HG02885 (cell line): ENCODE measurements around the gene CBFA2T2.

Source experiments
- ATAC-seq: cut with Tn5 transposase; IDR thresholded peaks from one replicate; pipeline ENCODE4 v1.9.1; 2021; ENCODE audit warnings: mild to moderate bottlenecking; ENCODE audit not compliant: unreplicated experiment, poor library complexity

CBFA2T2 gene

GRCh38 chr20:33672426-33673113, 182.7 kb downstream of the CBFA2T2 start:
- no peak for ATAC-seq

DNA sequence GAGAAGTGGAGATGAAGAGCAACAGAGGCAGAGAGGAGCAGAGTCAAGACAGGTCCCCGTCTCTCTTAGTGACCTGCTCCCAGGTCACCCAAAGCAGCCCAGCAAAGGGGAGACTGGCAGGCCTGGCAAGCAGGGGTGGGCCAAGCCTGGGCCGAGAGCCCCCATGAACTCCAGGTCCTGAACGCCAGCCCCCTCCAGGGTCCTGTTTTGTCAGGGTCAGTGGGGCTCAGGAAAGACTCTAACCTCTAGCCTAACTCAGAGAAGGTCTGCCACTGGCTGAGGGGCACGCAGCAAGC, 183.2 kb downstream of the CBFA2T2 start:
- no peak for ATAC-seq

DNA sequence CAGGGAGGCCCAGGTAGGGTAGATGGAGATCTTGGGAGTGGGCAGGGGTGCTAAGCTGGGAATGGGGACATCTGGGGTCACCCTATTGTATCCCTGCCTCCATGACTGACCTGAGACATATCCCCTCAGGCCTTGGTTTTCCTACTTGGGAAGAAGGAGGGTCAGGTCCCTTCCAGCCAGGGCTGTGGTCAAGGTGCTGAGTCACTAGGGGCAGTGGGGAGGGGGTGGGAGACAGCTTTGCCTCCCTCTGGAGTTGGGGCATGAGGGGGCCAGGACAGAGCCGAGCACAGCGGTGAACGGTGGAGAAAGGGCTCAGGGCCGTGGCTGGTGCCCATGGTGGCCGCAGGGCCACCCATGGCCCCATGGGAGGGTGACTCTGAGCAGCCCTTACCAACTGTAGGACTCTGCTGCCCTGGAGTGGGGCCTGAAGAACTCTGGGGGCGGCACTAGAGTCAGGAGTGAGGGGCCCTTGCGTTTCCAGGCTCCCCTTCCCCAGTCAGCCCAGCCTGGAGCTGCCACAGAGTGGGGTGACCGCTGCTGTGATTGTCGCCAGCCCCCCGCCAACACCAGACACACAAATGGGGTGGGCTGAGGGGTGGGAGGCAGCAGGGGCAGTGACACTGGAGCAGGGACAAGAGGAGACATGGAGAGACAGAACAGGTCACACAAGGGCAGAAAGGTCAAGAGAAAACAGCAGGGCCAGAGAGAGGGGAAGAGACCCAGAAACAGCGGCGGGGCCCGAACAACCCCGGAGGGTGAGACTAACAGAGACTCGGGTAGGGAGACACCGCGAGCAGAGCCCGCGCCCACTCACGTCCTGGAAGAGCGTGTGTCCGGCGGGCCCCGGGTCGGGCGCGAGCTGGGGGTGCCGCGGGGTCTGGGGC, 183.8 kb downstream of the CBFA2T2 start:
- no peak for ATAC-seq

GRCh38 chr20:33674294-33675135, 184.6 kb downstream of the CBFA2T2 start, which contains the start of gene NECAB3:
Gene NECAB3, minus strand, starts transcription at chr20:33674428. Its CDS starts 76 bp downstream, at chr20:33674352.
- peak; percentile 80 for ATAC-seq

DNA sequence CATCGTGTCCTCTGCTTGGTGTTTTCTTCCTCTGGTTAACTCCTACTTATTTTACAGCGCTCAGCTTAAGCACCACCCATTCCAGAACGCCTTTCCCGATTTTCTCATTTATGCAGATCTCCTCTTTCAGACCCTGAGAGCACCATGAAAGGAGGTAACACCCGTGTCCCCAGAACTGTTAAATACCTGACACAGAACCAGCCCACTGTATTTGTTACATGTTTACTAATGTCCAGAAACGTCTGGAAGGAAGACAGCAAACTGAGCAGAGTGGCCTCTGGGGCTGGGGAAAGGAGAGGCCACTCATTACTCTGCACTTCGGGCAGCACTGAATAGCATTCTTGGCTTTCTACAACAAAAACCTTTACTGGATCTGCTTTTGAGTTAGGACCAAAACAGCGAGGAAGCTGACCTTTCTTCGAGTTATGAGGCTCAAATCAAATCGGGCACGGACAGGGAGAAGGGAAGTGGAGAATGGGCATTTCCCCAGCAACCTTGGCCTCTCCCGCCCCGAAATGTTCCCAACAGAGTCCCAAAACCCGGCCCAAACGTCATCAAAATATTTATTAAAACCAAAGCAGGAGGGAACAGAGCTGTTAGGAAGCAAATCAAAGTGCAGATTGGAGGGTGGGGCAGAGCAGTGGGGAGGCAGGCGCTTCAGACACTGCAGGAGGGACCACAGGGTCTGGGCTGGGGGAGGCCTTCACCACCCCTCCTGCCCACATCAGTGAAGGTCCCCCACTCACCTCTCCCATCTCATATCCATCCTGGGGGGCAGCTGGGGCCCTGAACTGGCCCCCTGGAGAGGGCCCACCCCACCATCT, 185.5 kb downstream of the CBFA2T2 start:
- no peak for ATAC-seq

GRCh38 chr20:33676121-33676520, 186.2 kb downstream of the CBFA2T2 start:
- no peak for ATAC-seq

- ATAC-seq = no peak
Observed at GRCh38 chr20:33676652-33677645, 187.1 kb downstream of the CBFA2T2 start.

DNA sequence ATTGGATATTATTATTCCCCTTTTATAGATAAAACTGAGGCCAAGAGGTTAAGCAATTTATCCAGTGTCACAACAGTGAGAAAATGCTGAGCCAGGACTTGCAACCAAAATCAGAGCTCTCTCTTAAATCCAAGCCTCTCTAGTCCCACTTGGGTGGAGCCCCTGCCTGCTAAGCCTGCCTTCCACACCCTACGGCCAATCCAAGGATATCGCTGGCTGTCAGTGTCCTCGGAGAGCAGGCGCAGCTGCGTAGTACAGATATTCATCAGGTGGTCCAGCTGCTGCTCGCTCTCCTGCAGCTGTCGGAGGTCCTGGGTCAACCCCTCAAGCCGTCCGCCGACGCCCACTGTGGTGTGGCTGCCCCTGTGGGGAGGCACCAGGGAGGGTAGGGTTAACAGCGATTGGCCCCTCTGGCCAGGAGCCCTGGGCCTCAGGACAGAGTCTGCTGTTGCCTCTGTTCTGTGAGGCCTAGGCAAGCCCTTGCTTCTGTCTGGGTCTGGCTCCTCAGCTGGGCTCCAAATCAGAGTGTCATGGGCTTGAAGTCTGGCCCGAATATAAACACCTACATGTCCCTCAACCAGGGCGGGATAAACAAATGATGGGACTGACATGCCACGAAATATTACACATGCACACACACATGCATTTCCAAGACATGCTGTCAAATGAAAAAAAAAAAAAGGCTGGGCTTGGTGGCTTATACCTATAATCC, 188.3 kb downstream of the CBFA2T2 start:
- ATAC-seq = no peak

- peak; percentile 61 for ATAC-seq
Observed at GRCh38 chr20:33679758-33680485, 190.0 kb downstream of the CBFA2T2 start.

DNA sequence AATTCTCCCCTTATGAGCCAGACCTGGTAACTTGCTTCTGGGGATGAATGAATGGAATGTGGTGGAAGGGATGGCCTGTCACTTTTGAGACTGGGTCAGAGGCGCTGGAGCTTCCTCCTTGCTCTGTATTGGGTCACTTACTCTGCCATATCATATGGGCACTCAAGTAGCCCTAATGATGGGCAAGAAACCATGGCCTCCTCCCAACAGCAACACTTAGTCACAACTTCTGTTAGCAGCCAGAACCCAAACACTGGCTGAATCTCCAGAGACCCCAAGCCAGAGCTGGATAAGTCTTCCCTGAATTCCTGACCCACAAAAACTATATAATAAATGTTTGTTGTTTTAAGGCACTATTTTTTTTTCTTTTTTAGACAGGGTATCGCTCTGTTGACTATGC, 190.8 kb downstream of the CBFA2T2 start:
- ATAC-seq = no peak

GRCh38 chr20:33681288-33681687, 191.4 kb downstream of the CBFA2T2 start:
- ATAC-seq = no peak

- no peak for ATAC-seq
Observed at GRCh38 chr20:33681728-33682353, 191.9 kb downstream of the CBFA2T2 start.

DNA sequence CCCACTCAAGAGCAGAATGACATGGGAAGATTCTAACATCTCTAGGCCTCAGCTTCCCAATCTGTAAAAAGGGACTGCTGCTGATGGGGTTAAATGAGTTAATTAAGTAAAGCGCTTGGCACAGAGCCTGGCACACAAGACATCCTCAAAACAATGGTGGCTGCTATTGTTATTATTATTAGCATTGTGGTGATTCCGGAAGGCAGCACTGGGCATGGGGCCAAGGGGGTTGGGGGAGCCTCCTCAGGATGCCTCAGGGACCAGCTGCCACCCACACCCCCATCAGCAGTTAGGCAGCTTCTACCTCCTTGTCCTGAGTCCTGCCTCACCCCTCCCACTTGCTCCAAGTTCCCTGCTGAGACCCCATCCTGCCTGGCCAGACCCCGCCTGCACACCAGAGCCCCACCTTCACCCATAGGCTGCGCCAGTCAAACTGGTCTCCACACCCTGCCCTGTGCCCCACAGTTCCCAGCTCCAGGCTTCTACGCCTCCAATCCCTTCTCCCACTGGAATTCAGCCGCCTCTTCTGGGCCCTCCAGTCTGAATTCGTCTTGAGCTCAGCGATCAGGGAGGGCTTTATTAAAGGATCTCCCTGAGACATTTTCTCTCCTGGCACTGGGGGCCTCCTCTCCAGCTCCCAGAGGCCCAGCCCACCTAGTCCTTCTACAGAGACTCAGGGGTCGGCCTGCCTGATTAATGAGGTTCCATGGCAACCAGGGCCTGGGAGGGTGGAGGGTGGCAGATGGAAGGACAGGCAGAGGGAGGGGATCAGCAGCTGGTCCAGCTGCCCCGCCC, 194.8 kb downstream of the CBFA2T2 start:
- ATAC-seq = no peak

GRCh38 chr20:33685328-33686099, 195.6 kb downstream of the CBFA2T2 start:
- ATAC-seq = peak; percentile 37

DNA sequence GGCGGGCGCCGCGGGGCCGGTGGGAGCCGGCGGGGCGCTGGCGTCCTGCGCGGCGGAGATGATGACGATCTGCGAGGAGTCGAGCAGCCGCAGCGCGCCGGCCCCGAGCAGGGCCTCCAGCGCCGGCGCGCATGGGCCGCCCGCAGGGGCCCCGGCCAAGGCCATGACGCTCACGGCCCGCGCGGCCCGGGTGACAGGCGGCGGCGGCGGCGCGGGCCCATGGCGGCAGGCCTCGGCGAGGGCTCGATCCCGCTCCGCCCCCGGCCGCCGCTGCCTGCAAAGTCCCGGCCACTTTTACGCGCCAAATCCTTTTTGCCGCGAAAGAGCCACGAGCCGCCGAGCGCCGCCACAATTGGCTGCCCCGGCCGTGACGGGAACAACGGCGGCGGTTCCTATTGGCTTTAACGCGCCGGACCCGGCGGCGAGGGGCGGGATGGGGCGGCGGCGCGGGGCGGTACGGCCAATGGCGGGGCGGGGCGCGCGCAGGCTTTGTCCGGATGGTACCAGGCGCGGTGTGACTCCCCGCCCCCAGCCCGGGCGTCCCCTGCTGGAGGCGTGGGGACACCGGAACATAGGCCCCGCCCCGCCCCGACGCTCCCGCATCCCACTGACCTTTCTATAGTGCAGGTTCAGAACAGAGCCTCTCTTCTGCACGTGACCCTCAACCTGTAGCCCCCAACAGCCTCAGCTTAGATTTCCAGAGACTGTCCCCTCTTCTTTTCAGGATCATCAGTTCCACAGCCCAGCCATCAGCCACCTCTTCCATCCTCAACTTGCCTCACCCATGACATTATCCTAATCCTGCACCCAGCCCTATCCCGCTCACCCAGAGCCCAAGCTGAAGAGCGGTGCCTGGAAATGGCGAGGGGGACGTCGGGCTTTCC, 196.4 kb downstream of the CBFA2T2 start, which contains the start of gene E2F1:
Gene E2F1, minus strand, starts transcription at position 286 of the 884 bp plus-strand sequence. Its CDS starts 121 bp downstream, at position 165.
- ATAC-seq = peak; percentile 88
